GM12873 (cell line): ENCODE results near the gene PPP2R2C.

Experiments used
- CTCF ChIP-seq: IDR thresholded peaks from 2 replicates; pipeline ENCODE4 v1.5.1; 2012; ENCODE audit warnings: low read depth, mild to moderate bottlenecking, moderate library complexity, low read length, control low read depth; ENCODE audit not compliant: insufficient read depth; ENCODE audit errors: missing control alignments

The PPP2R2C gene

GRCh38 chr4:6437826-6438238 is 34.6 kb downstream of the PPP2R2C start:
- TF ChIP-seq CTCF = no peak

DNA sequence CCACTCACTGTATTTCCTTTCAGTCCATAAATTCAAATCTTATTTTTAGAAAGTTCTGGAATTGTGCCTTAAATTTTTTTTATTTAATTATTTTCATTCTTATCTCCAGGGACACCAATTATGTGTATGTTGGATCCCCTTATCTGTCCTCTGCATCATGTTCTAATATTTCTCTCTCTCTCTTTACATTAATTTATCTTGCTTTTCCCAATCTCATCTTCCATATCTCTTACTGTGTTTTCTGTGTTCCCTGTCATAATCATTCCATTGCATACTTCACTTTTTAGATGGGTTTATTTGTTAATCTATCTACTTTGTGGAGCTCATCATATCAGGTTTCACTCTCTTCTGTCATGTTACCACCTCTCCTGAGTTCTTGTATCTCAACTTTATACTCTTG is 37.4 kb downstream of the PPP2R2C start:
- no peak for TF ChIP-seq CTCF

- no peak for TF ChIP-seq CTCF
Measured at GRCh38 chr4:6430927-6431326, 41.5 kb downstream of the PPP2R2C start.

DNA sequence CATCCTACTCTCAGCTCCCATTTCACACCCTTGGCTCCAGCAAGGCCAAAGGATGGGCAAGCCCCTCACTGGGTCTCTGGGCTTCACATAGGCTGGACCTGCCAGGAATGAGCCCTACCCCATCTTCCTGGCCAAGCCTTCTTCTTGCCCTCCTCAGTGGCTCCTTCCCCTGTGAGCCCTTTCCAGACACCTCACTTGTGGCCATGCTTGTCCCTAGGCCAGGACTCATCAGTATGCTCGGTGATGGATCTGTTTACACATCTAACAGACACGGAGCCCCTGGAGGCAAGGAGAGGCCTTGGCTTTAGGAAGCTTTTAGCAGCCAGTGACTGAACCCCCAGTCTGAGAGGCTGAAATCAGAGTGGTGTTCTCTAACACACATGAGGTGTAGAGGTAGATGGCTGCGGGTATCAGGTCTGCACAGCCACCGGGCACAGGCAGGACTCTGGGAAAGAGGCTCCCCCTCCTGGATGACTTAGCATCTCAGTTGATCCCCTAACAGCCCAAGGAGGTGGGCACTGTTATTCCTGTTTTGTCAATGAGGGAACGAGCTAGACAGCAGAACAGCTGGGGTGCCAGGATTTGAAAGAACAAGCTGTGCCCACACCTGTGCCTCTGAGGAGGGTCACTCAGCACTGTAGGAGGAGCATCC is 44.8 kb downstream of the PPP2R2C start:
- no peak for TF ChIP-seq CTCF

- no peak for TF ChIP-seq CTCF
Measured at GRCh38 chr4:6426571-6427438, 45.6 kb downstream of the PPP2R2C start.

- TF ChIP-seq CTCF = no peak
Measured at GRCh38 chr4:6425911-6426310, 46.5 kb downstream of the PPP2R2C start.

DNA sequence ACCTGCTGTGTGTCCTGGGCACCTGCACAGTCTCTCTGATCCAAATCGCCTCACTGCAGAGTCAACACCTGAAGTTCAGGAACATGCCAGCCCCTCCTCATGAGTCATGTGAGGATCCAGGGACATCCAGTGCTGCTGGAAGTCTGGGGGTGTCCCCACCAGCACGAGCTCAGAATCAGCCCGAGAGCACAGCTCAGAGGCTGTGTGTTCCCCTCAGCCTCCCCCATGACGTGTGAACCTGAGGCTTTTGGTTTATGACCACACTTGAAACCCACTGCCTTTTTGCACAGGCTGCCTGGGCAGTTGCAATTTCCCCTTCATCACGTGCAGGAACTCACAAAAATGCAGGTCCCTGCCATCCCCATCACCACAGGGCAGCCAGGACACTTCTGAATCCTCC is 47.1 kb downstream of the PPP2R2C start:
- TF ChIP-seq CTCF = no peak
